ENCODE results near the gene HMGXB3.
A peak's percentile ranks its signal among the peaks of the same experiment; 100 is the strongest.

HMGXB3 gene

DNA sequence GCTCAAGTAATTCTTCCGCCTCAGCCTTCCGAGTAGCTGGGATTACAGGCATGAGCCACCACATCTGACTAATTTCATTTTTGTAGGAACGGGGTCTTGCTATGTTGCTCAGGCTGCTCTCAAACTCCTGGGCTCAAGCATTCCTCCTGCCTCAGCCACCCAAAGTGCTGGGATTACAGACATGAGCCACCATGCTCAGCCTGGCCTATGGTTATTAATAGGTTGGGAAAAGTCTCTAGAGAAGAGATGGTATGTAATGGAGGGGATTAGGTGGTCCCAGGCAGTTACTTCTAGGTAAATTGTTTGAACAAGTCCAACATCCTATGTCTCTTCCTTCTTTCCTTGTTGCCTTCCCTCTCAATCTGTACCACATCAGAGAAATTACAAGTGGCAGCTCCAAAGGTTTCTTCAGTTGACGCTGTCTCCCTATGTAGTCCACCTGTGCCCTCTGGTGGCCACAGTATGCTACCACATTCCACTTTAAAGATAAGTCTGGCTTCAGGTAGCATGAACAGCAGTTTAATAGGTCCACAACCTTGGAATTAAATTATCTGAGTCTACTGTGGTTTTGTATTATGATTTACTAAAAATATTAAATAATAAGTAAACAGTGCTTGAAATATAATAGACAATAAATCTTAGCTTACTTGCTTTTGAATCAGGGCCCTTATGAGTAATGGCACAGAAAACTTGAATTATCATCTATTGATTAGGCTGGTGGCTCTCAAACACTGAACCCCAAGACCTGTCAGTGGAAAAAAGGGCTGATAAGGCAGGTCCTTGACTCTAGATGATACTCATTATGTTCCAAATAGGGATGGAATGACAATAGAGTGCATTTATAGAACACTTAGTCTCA is 9.8 kb upstream of the HMGXB3 start:
- peak; percentile 73 for DNase-seq (ENCODE audit: low spot score)
- peak; percentile 94 for TF ChIP-seq CTCF (IDR thresholded peaks at IDR 0.05; ENCODE audit: extremely low read depth, missing control alignments)

DNA sequence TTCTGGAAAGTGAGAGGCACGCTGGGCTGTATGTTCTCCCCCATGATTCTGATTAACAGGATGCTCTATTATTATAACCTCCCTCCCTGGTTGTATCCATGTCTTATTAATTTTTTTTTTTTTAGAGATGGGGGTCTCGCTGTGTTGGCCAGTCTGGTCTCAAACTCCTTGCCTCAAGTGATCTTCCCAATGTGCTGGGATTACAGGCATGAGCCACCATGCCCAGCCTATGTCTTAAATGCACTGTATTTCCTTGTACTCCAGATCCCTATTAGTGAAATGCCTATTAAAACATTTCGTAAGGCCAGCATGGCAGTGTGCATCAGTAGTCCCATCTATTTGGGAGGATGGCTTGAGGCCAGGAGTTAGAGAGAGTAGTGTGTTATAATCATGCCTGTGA is 7.1 kb upstream of the HMGXB3 start:
- no peak for TF ChIP-seq CTCF (IDR thresholded peaks at IDR 0.05; ENCODE audit: extremely low read depth, missing control alignments)
- no peak for DNase-seq (ENCODE audit: low spot score)

DNA sequence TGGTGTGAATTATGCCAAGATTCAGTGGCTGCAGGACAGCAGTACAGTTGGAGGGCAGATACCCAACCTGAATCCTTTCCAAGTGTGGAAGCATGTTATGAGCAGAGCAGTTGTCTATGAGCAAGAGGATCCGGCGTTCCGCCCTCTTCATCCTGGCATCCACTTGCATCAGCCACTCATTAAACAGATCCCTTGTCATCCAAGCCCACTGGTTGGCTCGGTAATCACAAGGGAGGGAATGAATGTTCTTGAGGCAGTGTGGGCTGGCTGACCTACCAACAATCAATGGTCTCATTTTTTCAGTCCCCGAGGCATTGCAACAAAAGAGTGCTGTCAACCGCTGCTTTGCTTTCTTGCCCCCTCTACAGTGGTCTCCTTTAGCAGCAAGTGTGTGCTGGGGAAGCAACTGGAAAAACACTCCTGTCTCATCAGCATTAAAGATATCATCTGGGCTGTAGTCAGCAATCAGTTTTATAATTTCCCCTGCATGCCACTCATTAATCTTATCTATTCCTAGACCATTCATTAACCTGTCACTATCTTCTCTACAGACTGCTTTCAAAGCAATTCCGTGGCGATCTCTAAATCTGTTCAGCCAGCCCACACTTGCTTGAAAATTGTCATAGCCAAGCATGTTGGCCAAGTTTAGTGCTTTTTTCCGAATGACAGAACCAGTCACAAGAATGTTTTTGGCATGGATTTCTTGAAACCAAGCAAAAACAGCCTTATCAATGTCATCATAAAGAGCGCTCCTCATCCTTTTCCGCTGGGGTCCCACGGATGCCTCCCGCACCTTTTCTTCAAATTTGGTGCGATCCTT is 4.9 kb upstream of the HMGXB3 start:
- no peak for TF ChIP-seq CTCF (IDR thresholded peaks at IDR 0.05; ENCODE audit: extremely low read depth, missing control alignments)
- no peak for DNase-seq (ENCODE audit: low spot score)

- no peak for DNase-seq (ENCODE audit: low spot score)
- no peak for TF ChIP-seq CTCF (IDR thresholded peaks at IDR 0.05; ENCODE audit: extremely low read depth, missing control alignments)
These were observed 4.2 kb upstream of the HMGXB3 start for GRCh38 chr5:149996205-149996890.

GRCh38 chr5:149998281-149998680 is 2.3 kb upstream of the HMGXB3 start:
- DNase-seq (ENCODE audit: low spot score) = no peak
- no peak for TF ChIP-seq CTCF (IDR thresholded peaks at IDR 0.05; ENCODE audit: extremely low read depth, missing control alignments)

DNA sequence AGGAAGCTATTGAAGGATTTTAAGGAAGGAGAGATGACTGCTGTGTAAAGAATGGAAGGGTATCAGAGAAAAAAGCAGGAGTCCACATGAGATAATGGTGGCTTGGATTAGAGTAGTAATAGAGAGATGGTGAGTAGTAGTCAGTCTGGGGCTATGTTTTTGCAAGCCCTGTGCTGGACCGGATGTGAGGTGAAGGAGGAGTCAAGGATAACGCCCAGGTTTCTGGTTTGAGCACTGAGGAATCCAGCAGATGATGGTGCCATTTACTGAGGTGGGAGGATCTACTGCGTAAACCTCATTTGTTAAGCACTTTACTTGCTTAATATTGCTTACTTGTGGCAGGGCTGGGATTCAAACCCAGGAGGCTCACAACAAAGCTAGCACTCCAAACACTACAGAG is 1.2 kb upstream of the HMGXB3 start:
- DNase-seq (ENCODE audit: low spot score) = no peak
- TF ChIP-seq CTCF (IDR thresholded peaks at IDR 0.05; ENCODE audit: extremely low read depth, missing control alignments) = no peak

Data from GM20000 (cell line).